Adipose tissue (tissue), 3 donors: ENCODE results near the gene ADAMTSL1. TPM values are rescaled to one million over a fixed set of nuclear protein-coding genes. Genes with fewer than 3 reads are reported as not detected.

ENCODE experiments used
- H3K27ac ChIP-seq: one replicate; pipeline ENCODE4 v1.5.1; 2013; ENCODE audit warnings: low read depth, low read length
- WGBS, 3 donors: extraction: QIAGEN DNeasy Blood & Tissue Kit; methylation state at CpG; one replicate each; pipeline ENCODE4 v1.1.7; 2013; 5-methylcytosine and 5-hydroxymethylcytosine counted together
- polyA plus RNA-seq, 3 donors: library from polyadenylated mRNA; stranded (reverse); fragments of 200-250 nt; gene quantifications; one replicate each; pipeline ENCODE4 v1.2.3, GENCODE V29; 2013
- donor health status: healthy with polysubstance abuse.
- donor health status: Bipolar disorder and iron deficiency.
- donor health status: healthy.

ADAMTSL1 gene
- polyA plus RNA-seq, 3 donors: 0.56 to 5.1 (median 1.5) TPM

GRCh38 chr9:18796696-18797270 lies 322.8 kb downstream of the ADAMTSL1 start:
- WGBS, 3 donors: 79 to 91% (median 87%) methylated on average over 3 of the region's 3 CpGs
- H3K27ac ChIP-seq: no peak overlapping the region

DNA sequence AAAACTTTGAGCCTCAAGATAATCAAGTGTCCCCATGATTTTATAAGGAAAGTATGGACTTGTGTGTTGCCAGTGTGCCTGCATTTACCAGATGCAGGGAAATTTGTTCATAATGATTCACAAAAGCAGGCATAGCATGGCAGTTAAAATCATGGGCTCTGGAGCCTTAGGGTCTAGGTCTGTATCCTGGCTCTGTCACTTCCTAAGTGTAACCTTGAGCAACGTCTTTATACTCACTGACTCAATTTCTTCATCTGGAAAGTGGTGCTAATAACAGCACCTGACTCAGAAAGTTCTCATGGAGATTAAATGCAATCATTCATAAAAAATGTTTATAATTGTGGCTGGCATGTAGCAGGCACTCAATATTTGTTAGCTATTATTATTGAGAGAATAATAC lies 324.2 kb downstream of the ADAMTSL1 start:
- 44 to 75% (median 65%) methylated on average over 1 of the region's 1 CpG for WGBS, 3 donors
- no peak overlapping the region for H3K27ac ChIP-seq

DNA sequence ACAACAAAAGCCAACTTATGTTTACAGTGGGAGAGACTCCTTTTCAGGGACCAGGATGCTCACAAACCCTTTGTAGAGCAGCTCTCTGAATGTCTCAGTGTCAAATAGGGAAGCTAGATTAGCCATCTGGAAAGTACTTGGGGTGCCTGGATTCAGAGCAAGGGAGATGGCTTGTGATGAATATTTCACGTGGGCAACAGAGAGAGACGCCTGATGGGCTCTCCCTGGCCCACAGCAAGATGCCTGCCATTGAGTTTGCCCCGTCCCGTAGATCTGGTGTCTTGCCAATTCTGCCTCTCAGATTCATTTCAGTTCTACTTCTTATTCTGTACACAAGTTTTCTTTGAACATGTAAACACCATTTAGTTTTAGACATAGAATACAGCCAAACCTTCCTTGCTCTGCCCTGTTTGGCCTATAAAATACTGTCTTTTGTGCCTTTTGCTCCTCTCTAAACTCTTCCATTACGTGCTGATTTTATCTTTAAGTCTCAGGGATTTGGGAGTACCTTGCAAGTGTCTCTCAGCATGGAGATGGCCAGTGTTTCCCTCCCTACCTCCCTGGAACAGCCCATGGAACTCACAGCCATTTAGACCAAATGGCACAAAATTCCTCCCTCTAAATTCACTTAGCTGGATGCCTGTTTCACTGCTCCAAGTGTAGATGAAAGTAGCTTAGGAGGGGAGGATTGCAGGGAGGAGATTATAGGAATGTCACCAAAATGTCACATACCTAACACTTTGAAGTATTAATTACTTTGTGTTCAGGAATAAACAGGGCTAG lies 324.7 kb downstream of the ADAMTSL1 start:
- H3K27ac ChIP-seq: no peak overlapping the region
- WGBS, 3 donors: 89 to 93% (median 89%) methylated on average over 5 of the region's 5 CpGs

DNA sequence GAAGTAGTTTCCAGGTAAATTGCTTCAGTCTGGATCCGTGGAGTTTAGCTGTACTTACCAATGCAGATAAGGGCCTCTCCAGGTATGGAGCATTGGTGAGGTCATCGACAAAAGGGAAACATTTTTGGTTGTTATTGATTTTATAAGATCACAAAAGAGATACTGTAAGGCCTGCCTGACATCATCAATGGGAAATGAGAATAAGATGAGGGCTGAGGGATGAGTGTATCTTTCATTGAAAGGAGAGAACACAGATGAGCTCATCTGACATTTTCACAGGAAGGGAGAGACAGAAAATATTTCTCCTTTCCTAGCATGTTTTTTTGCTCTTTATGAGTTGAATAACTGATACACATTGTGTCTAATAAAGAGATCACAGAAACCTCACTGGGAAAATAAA lies 325.5 kb downstream of the ADAMTSL1 start:
- no peak overlapping the region for H3K27ac ChIP-seq
- 47 to 92% (median 84%) methylated on average over 2 of the region's 2 CpGs for WGBS, 3 donors

DNA sequence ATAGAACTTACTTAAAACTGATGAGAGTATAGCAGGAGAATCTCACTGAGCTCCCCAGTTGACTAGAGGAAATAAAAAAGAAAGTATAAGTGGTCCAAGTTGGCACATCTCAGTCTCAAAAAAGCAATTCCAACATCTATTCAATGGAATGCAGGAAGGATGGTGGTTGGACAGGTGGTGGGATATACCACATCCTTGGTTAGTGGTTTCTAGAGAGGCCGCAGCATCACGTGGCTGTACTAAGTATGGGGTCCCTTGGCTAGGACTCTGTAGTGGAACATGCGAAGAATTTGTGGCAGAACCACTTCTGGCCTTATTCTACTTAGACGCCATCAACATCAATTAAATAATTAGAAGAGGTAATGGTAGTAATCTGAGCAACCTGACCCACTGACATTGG lies 326.6 kb downstream of the ADAMTSL1 start:
- H3K27ac ChIP-seq: no peak overlapping the region
- WGBS, 3 donors: 90 to 93% (median 90%) methylated on average over 4 of the region's 4 CpGs

DNA sequence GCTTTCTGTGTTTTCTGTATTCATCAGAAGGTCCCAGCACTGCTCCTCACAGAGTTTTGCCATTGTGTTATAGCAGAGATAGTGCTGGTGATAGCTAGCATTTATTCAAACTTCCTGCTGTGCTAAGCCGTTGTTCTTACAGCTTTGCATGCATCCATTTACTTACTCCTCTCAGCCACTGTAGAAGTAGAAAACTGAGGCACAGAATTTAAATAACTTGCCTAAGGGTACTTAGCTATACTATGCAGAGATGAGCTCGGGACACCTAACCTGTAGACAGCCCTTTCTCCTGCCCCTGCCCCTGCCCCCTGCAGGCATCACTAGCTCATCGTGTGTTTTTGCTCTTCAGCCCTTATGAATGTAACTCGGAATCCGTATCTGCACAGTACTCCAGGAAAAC lies 331.4 kb downstream of the ADAMTSL1 start:
- no peak overlapping the region for H3K27ac ChIP-seq
- WGBS, 3 donors: 75 to 92% (median 90%) methylated on average over 5 of the region's 5 CpGs

GRCh38 chr9:18806232-18807080 lies 332.5 kb downstream of the ADAMTSL1 start:
- no peak overlapping the region for H3K27ac ChIP-seq
- 77 to 78% (median 78%) methylated on average over 6 of the region's 6 CpGs for WGBS, 3 donors

GRCh38 chr9:18810581-18810980 lies 336.6 kb downstream of the ADAMTSL1 start:
- WGBS, 3 donors: 80 to 92% (median 91%) methylated on average over 1 of the region's 1 CpG
- no peak overlapping the region for H3K27ac ChIP-seq

GRCh38 chr9:18811171-18811570 lies 337.2 kb downstream of the ADAMTSL1 start:
- WGBS, 3 donors: 63 to 84% (median 71%) methylated on average over 2 of the region's 2 CpGs
- H3K27ac ChIP-seq: no peak overlapping the region

DNA sequence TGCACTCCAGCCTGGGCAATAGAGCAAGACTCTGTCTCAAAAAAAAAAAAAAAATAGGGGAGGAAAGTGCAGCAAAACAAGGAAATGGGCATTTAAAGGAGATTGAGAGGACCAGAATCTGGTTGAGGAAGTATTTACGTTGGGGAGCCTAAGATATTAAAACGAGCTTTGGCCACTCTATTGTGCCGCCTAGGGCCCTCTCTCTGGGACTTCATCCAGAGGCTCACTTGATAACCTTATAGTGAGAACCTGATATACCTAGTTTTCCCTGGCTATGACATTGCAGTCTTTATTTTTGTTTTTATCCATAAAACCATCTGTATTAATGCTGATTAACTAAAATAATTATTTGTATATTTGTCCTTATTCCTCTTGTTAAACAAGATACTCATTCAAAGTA lies 345.5 kb downstream of the ADAMTSL1 start:
- WGBS, 3 donors: 70 to 87% (median 85%) methylated on average over 3 of the region's 3 CpGs
- no peak overlapping the region for H3K27ac ChIP-seq

- H3K27ac ChIP-seq: no peak overlapping the region
- WGBS, 3 donors: 79 to 99% (median 96%) methylated on average over 3 of the region's 3 CpGs
These were observed 346.7 kb downstream of the ADAMTSL1 start for GRCh38 chr9:18820566-18821095.

DNA sequence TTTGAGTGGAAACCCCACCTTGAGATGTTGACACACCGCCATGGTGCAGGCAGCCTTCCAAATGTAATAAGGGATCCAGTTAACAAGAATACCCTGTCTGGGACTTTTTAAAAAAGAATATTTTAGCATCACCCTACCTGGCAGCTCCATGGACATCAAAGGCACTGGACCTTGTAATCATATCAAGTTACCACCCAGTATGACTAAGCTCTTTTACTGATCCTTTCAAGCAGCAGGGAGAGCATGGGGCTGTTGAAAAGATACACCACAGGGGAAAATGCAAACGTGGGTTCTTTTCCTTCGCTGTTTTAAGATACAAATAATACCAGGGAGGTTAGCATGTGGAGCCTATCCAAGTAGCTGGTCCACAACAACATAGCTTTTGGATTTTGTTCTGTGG lies 347.8 kb downstream of the ADAMTSL1 start:
- 71 to 79% (median 75%) methylated on average over 3 of the region's 3 CpGs for WGBS, 3 donors
- H3K27ac ChIP-seq: no peak overlapping the region

GRCh38 chr9:18822850-18823249 lies 348.9 kb downstream of the ADAMTSL1 start:
- H3K27ac ChIP-seq: no peak overlapping the region
- 80 to 89% (median 82%) methylated on average over 5 of the region's 5 CpGs for WGBS, 3 donors

- WGBS, 3 donors: 34 to 79% (median 66%) methylated on average over 4 of the region's 4 CpGs
- H3K27ac ChIP-seq: no peak overlapping the region
These were observed 350.2 kb downstream of the ADAMTSL1 start for GRCh38 chr9:18824095-18824666.

- no peak overlapping the region for H3K27ac ChIP-seq
- WGBS, 3 donors: 88 to 95% (median 94%) methylated on average over 3 of the region's 3 CpGs
These were observed 351.8 kb downstream of the ADAMTSL1 start for GRCh38 chr9:18825656-18826170.

DNA sequence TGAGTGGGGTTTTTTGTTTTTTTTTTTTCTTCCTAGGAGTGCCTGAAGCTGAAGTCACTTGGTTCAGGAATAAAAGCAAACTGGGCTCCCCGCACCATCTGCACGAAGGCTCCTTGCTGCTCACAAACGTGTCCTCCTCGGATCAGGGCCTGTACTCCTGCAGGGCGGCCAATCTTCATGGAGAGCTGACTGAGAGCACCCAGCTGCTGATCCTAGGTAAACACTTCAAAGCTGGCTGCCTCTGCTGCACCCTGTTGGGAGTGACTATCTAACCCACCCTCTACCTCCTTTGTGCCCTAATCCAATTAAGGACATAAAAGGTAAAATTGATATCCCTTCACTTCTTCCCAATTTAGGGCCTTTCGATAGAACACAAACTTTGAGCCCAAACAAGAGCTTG lies 352.3 kb downstream of the ADAMTSL1 start:
- H3K27ac ChIP-seq: no peak overlapping the region
- 93 to 97% (median 96%) methylated on average over 6 of the region's 6 CpGs for WGBS, 3 donors

- 84 to 89% (median 86%) methylated on average over 3 of the region's 3 CpGs for WGBS, 3 donors
- no peak overlapping the region for H3K27ac ChIP-seq
These were observed 355.1 kb downstream of the ADAMTSL1 start for GRCh38 chr9:18829066-18829465.

- H3K27ac ChIP-seq: no peak overlapping the region
- WGBS, 3 donors: 72 to 75% (median 74%) methylated on average over 5 of the region's 5 CpGs
These were observed 355.9 kb downstream of the ADAMTSL1 start for GRCh38 chr9:18829873-18830272.
